Dermis microvascular lymphatic vessel endothelial cell (primary cell): ENCODE measurements around the gene KRTAP4-7. TPM values are rescaled to one million over a fixed set of nuclear protein-coding genes. Genes with fewer than 3 reads are reported as not detected.
"Not testable (repeated sequence)": the region's sequence is repeated elsewhere in the genome, so short reads cannot be mapped to it uniquely, and the experiment has no call there.

Experiments
- DNase-seq, 2 donors: peaks; one replicate each; pipeline versions ENCODE4 v3.0.0 to v3.0.0-alpha.2; 2010; ENCODE audit warnings: low read depth in 2 of 2
- total RNA-seq: library from RNA; depleted of rRNA; stranded (reverse); fragments of >200 nt; gene quantifications from 2 replicates; pipeline ENCODE4 v1.2.1, GENCODE V29; 2014

Gene KRTAP4-7
- total RNA-seq, 1 donor from 2014 or later = not detected

DNA sequence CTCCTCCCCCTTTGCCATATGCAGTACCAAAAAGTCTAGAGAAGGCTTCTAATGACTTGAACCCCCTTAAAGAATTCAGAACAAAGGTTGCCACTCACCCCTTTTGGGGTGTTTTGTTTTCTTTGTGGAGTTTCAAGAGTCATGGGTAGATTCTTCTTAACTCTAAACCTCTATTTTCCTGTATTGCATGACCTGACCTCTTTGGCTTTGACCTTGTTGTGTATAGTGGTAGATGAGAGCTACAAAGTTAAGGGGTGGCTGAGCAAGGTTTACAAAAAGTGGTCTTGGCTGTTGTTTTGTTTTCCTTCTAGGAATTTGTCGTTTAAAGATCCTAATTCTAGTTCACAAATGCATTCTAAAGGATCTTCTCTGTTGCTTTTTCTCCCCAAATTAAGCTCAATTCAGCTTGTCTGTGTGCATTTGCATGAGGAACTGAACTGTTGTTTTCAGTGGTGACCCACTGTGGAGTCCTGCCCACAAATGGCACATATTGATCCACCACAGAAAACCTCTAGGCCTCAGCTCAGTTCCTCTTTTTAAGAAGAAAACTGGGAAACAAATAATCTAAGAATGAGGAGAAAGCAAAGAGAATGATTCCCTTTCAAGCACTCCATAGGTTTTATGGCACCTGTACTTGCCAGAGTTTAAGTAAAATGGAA, 24.9 kb downstream of the KRTAP4-7 start:
- not testable (repeated sequence) for DNase-seq

DNA sequence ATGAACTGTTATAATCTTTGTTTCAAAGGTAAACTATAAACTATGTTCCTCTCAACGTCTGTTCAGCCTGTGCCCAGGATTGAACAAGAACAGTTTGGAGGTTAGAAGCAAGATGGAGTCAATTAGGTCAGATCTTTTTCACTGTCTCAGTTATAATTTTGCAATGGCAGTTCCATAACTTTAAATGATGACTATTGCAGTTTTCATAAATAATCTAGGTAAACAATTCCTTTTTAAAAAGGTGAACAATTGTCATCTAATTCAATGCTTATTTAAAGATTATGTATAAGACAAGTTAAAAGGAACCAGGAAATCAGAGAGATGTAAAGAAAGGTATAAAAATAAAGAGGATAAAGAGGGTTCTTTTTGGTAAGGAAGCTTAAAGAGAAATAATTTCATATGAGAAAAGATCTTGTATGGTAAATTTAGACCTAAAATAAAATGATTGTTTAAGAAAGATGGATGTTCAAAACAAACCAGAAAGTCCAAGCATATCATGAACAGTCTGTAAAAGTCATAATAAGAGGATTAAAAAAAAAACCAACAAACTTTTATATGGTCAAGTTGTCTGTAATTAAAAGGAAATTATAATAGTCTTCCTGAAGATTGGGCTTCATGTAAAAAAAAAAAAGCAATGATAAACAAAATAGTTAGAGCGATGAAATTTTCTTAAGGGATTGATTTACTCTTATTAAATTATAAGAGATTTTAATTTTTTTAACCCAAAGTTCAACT, 27.4 kb downstream of the KRTAP4-7 start:
- no peak for DNase-seq

DNA sequence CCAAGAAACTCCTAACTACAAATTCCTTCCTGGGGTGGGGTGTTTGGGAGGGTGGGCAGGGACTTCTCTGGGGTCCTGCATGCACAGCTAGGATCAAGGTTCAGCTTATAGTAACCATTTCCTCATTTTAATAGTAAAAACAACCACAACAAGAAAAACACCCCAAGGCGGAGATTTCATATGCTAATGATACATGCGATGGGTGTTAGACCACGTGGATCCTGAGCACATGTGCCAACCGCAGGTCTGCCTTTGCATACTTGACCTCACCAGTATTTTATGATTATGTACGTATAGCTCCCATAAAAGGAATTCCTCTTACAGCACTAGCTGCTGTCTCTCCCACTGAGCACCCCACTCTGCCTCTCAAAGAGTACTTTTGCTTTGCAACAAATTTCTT, 32.3 kb downstream of the KRTAP4-7 start:
- no peak for DNase-seq

DNA sequence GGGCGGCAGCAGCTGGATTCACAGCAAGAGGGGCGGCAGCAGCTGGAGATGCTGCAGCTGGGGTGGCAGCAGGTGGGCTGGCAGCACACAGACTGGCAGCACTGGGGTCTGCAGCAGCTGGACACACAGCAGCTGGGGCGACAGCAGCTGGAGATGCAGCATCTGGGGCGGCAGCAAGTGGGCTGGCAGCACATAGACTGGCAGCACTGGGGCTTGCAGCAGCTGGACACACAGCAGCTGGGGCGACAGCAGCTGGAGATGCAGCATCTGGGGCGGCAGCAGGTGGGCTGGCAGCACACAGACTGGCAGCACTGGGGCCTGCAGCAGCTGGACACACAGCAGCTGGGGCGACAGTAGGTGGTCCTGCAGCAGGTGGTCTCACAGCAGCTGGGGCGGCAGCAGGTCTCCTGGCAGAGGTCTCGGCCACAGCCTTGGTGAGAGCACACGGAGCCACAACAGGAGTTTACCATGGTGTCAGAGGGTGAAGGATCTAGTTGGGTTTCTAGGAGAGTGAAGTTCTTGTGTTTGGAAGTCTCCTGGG, 34.0 kb downstream of the KRTAP4-7 start, which contains the start of gene KRTAP4-11:
Gene KRTAP4-11, minus strand, starts transcription at position 528 of the 541 bp plus-strand sequence. Its CDS starts 58 bp downstream, at position 470.
- not testable (repeated sequence) for DNase-seq

DNA sequence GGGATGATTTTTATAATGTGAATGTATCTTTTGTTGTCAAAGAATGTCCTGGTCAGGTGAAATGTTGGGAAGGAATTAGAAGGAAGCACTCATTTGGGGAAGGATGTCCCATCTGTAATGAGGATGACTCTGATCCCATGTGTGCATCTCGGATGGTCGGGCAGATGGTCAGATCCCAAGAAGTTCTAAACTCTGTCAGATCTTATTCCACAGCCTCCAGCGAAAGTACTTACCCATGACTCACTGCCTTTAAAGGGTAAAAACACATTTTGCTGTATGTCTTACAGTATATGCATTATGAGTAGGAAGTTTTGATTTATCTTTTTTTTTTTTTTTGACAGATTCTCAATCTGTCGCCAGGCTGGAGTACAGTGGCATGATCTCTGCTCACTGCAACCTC, 34.8 kb downstream of the KRTAP4-7 start:
- DNase-seq = no peak

DNA sequence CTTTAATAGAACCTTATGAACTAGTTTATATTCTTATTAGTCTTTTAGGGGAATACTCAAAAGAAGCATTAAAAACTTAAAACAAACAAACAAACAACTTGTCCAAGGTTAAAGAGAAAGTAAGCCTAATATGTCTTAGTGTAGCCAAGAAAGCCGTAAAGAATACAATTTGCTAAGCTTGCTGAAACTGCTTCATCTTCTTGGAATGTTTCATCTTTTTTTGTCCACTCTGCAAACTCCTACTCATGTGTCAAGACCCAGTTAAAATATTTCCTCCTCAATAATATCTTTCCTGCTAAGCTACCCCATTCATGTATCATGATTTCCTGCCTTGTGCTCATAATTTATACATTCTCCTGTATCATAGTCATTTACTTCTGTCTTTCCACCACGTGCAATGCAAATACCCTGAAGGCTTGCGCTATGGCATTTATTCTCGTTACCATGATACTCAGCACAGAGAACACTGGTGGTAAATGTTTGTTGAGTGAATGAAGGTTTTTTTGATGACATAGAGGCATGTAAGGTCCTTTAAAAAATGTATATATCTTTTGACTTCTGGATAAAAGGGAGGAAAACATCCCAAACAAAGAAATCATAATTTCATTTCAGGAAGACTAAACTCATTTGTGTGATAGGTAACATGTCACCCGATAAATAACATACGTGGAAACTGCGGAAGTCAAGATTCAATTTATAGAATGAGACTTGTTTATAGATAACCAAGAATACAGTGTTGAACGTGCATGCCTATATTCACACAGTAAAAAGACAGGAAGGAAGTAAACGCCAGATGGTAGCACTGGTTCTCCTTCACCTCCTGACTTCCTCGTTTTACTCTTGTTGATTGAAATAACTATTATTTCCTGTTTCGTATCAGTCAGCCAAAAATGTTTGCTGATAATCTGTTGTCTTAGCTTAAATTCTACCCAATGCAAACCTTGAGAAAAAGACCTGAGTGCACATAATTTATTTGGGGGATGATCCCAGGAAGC, 36.0 kb downstream of the KRTAP4-7 start:
- DNase-seq = peak; percentile 36 to 72

DNA sequence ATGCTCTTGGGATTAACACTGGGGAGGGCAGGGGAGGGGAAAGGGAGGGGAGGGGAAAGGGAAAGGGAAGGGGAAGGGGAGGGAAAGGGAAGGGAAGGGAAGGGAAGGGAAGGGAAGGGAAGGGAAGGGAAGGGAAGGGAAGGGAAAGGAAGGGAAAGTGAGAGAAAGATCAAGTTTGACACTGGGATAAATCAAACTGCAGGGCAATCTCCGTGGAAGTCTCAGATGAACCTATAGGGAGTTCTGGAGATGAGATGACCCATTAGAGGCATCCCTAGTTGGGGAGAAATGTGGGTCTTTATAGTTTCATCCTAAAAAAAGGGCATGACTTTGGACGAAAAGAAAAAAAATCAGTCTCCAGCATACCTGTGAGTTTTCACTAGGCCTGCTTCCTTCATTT, 37.8 kb downstream of the KRTAP4-7 start:
- DNase-seq = no peak

DNA sequence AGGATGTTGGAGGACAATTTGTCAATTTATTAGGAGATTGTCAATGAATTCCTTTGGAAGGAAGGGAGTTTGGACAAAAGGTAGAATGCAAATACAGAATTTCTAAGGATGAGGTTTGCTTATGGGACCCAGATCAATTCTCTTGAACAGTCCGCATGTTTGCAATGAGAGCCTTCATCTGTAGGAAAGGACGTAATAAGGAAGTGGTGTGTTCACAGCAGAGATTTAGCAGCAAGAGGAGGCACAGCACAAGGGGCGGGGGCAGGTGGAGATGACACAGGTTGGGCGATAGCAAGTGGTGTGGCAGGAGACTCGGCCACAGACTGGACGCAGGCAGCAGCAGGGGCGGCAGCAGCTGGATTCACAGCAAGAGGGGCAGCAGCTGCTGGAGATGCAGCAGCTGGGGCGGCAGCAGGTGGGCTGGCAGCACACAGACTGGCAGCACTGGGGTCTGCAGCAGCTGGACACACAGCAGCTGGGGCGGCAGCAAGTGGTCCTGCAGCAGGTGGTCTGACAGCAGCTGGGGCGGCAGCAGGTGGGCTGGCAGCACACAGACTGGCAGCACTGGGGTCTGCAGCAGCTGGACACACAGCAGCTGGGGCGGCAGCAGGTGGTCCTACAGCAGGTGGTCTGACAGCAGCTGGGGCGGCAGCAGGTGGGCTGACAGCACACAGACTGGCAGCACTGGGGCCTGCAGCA, 39.5 kb downstream of the KRTAP4-7 start:
- not testable (repeated sequence) for DNase-seq

DNA sequence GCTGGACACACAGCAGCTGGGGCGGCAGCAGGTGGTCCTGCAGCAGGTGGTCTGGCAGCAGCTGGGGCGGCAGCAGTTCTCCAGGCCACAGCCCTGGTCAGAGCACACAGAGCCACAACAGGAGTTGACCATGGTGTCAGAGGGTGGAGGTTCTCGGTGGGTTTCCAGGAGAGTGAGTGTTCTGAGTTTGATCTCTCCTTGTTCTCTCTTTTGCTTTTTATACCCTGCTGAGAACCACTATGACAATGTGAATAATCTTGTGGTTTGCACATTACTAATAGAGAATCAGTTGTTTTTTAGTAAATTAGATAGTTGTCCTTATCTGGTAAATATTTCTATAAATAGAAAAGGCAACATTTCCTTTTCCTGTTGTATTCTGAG, 40.0 kb downstream of the KRTAP4-7 start, which contains the start of gene KRTAP4-12:
Gene KRTAP4-12, minus strand, starts transcription at position 192 of the 381 bp plus-strand sequence. Its CDS starts 60 bp downstream, at position 132.
- not testable (repeated sequence) for DNase-seq

DNA sequence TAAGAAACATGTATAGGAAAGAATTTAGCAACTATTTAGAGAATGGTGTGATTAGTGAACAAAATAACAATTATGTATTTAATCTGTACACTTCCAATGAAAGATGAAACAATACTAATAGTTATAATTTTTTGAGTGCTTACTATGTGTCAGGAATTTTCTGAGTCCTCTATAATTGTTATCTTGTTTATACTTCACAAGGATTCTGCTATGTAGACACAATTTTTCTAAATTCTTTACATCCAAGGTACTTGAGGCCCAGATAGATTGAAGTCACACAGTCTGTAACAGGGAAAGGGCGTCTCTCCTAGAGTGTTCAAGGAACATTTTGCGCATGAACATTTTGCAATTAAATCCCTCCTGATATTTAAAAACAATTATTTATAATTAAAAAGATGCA, 41.1 kb downstream of the KRTAP4-7 start:
- no peak for DNase-seq

DNA sequence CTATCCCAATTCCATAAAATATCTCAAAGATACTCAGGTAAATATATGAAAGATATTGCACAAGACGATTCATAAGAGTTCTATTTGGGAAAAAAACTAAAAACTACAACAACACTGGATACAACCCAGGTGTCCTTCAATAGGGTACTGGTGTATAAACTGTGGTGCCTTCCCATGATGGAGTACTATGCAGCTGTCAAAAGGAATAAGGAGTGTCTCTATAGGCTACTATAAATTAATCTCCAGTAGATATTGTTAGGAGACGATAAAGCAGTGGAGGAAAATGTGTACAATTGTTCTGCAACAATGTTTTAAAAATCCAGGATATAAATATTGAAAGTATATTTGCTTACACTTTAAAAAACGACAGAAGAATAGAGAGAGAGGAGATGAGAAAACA, 42.5 kb downstream of the KRTAP4-7 start:
- no peak for DNase-seq

DNA sequence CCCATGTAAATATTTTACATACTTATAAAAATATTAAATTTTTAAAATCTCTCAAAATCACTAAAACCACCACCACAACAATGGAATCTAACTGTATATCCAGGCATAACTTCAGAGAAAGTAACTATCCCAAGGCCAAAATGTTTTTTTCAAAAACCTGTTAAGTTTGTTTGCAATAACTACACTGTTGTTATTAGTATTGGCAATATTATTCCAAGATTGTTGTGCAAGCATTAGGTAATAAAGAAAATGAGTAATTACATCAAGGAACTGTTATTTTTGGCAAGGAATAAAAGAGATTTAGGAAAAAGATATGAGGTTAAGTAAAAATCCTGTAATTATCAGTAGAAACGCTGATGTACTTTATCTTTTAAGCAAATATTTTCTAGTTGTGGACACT, 43.4 kb downstream of the KRTAP4-7 start:
- DNase-seq = no peak

DNA sequence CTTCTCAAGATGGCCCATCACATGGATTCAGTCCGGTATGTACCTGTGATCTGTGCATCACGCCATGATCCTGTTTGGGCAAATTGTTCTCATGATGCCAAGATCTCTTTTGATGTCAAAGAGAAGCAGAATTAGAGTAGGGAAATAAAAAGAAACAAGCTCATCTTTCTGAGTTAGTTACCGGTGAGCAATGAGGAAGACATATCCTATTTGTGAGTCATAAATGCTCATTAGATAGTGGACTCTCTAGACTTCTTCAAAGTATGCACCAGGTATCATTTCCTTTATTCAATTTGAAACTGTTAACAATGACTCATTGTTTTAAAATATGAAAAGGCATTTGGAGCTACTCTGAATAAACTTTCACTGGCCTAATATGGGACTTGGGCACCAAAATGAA, 48.0 kb downstream of the KRTAP4-7 start:
- no peak for DNase-seq

DNA sequence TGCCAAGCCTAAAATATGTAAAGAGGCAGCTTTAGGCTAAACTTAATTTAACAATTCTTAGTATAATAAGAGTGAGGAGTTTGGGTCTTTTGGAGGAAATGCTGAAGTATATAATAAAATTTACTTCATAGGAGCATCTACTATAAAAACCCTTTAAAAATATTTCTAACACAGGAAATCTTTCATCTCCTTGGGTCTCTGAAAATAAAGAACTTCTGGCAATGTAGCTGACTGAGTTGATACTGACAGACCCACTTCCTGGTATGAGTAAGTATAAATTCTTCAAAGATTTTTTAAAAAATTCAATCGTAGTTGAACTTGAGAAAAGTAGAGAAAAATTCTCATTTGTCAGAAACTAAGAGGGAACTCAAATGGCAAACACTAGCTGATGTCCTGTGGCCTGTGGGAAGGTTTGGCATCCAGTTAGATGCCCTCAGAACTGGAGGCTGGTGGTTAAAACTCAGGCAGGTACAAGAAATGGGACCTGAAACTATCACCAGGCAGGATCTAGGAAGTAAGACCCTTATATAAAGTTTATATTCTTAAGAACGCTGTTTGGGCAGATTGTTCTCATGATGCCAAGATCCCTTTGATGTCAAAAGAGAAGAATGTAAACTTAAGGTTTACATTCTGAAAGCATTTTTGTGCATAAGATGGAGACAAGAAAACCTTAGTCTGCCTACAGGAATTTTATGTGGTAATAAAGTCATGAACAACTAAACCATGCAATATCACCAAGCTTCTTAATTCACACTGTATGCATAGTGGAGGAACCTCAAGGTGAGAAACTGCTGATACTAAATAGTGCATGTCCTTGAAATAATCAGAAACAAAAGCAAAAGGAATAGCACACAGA, 50.2 kb downstream of the KRTAP4-7 start:
- DNase-seq = no peak

Other genes with a start within 250 kb of the KRTAP4-7 start
- not detected in 2 replicates for gene KRT12, start 216.9 kb upstream of the KRTAP4-7 start, total RNA-seq
- gene KRT20, start 198.9 kb upstream of the KRTAP4-7 start, total RNA-seq = not detected in 2 replicates
- gene KRT23, start 146.5 kb upstream of the KRTAP4-7 start, total RNA-seq = 2.1 TPM in 1 of 2 replicates, not detected in the other
- gene KRT39, start 117.2 kb upstream of the KRTAP4-7 start, total RNA-seq = not detected in 2 replicates
- not detected in 2 replicates for gene KRT40, start 99.8 kb upstream of the KRTAP4-7 start, total RNA-seq
- not detected in 2 replicates for gene KRTAP3-3, start 90.0 kb upstream of the KRTAP4-7 start, total RNA-seq
- gene KRTAP3-2, start 84.2 kb upstream of the KRTAP4-7 start, total RNA-seq = not detected in 2 replicates
- not detected in 2 replicates for gene KRTAP3-1, start 75.0 kb upstream of the KRTAP4-7 start, total RNA-seq
- not detected in 2 replicates for gene KRTAP1-5, start 56.9 kb upstream of the KRTAP4-7 start, total RNA-seq
- not detected in 2 replicates for gene KRTAP1-4, start 54.0 kb upstream of the KRTAP4-7 start, total RNA-seq
- gene KRTAP1-3, start 49.3 kb upstream of the KRTAP4-7 start, total RNA-seq = not detected in 2 replicates
- gene KRTAP1-1, start 42.7 kb upstream of the KRTAP4-7 start, total RNA-seq = not detected in 2 replicates
- not detected in 2 replicates for gene KRTAP2-1, start 36.8 kb upstream of the KRTAP4-7 start, total RNA-seq
- gene KRTAP2-2, start 28.9 kb upstream of the KRTAP4-7 start, total RNA-seq = not detected in 2 replicates
- not detected in 2 replicates for gene KRTAP2-3, start 24.0 kb upstream of the KRTAP4-7 start, total RNA-seq
- not detected in 2 replicates for gene KRTAP2-4, start 18.3 kb upstream of the KRTAP4-7 start, total RNA-seq
- not detected in 2 replicates for gene KRTAP4-8, start 14.0 kb downstream of the KRTAP4-7 start, total RNA-seq
- not detected in 2 replicates for gene KRTAP4-16, start 18.1 kb downstream of the KRTAP4-7 start, total RNA-seq
- gene KRTAP4-9, start 21.2 kb downstream of the KRTAP4-7 start, total RNA-seq = not detected in 2 replicates
- gene KRTAP4-11, start 34.2 kb downstream of the KRTAP4-7 start, total RNA-seq = not detected in 2 replicates
- gene KRTAP4-12, start 40.0 kb downstream of the KRTAP4-7 start, total RNA-seq = not detected in 2 replicates
- gene KRTAP4-6, start 56.4 kb downstream of the KRTAP4-7 start, total RNA-seq = not detected in 2 replicates
- not detected in 2 replicates for gene KRTAP4-5, start 65.7 kb downstream of the KRTAP4-7 start, total RNA-seq
- not detected in 2 replicates for gene KRTAP4-4, start 76.6 kb downstream of the KRTAP4-7 start, total RNA-seq
- gene KRTAP4-3, start 84.1 kb downstream of the KRTAP4-7 start, total RNA-seq = not detected in 2 replicates
- not detected in 2 replicates for gene KRTAP4-2, start 94.1 kb downstream of the KRTAP4-7 start, total RNA-seq
- not detected in 2 replicates for gene KRTAP4-1, start 100.8 kb downstream of the KRTAP4-7 start, total RNA-seq
- not detected in 2 replicates for gene KRTAP9-1, start 105.7 kb downstream of the KRTAP4-7 start, total RNA-seq
- not detected in 2 replicates for gene KRTAP9-2, start 142.5 kb downstream of the KRTAP4-7 start, total RNA-seq
- not detected in 2 replicates for gene KRTAP9-3, start 148.3 kb downstream of the KRTAP4-7 start, total RNA-seq
- not detected in 2 replicates for gene KRTAP9-8, start 153.8 kb downstream of the KRTAP4-7 start, total RNA-seq
- not detected in 2 replicates for gene KRTAP9-4, start 165.5 kb downstream of the KRTAP4-7 start, total RNA-seq
- gene KRTAP9-9, start 171.2 kb downstream of the KRTAP4-7 start, total RNA-seq = not detected in 2 replicates
- gene KRTAP9-6, start 181.2 kb downstream of the KRTAP4-7 start, total RNA-seq = not detected in 2 replicates
- gene KRTAP9-7, start 191.5 kb downstream of the KRTAP4-7 start, total RNA-seq = not detected in 2 replicates
- not detected in 2 replicates for gene KRTAP29-1, start 218.7 kb downstream of the KRTAP4-7 start, total RNA-seq
- gene KRTAP16-1, start 225.2 kb downstream of the KRTAP4-7 start, total RNA-seq = not detected in 2 replicates
- gene KRTAP17-1, start 231.6 kb downstream of the KRTAP4-7 start, total RNA-seq = not detected in 2 replicates